Hepatocyte (in vitro differentiated cells): ENCODE data around the gene PRSS27. TPM values are rescaled to one million over a fixed set of nuclear protein-coding genes. Genes with fewer than 3 reads are reported as not detected.
A peak's percentile ranks its signal among the peaks of the same experiment; 100 is the strongest.
"Not testable (repeated sequence)": the region's sequence is repeated elsewhere in the genome, so short reads cannot be mapped to it uniquely, and the experiment has no call there.

Source experiments
- DNase-seq: peaks from one replicate; pipeline ENCODE4 v3.0.0-alpha.2; 2016; ENCODE audit warnings: low spot score
- H2AFZ ChIP-seq: fragments of 200-600 bp; sonication (generic); 2 replicates; pipeline ENCODE4 v1.6.0; 2016; ENCODE audit warnings: antibody characterized with exemption, mild to moderate bottlenecking
- H3K27ac ChIP-seq: fragments of 200-600 bp; sonication (generic); 2 replicates; pipeline ENCODE4 v1.5.1; 2016; ENCODE audit warnings: mild to moderate bottlenecking
- H3K27me3 ChIP-seq: fragments of 200-600 bp; sonication (generic); 2 replicates; pipeline ENCODE4 v1.6.1; 2016
- H3K36me3 ChIP-seq: fragments of 200-600 bp; sonication (generic); replicated peaks from 2 replicates; pipeline ENCODE4 v1.5.1; 2016; ENCODE audit warnings: low read depth; ENCODE audit not compliant: insufficient read depth
- H3K4me1 ChIP-seq: fragments of 200-600 bp; sonication (generic); 2 replicates; pipeline ENCODE4 v1.5.1; 2016; ENCODE audit warnings: mild to moderate bottlenecking, moderate library complexity; ENCODE audit not compliant: insufficient read depth
- H3K4me2 ChIP-seq: fragments of 200-600 bp; sonication (generic); 2 replicates; pipeline ENCODE4 v1.6.0; 2016
- H3K4me3 ChIP-seq: fragments of 200-600 bp; sonication (generic); 2 replicates; pipeline ENCODE4 v1.5.1; 2016; ENCODE audit warnings: mild to moderate bottlenecking
- H3K79me2 ChIP-seq: fragments of 200-600 bp; sonication (generic); 2 replicates; pipeline ENCODE4 v1.6.0; 2017; ENCODE audit warnings: mild to moderate bottlenecking
- H3K9me2 ChIP-seq: fragments of 200-600 bp; sonication (generic); replicated peaks from 2 replicates; pipeline ENCODE4 v1.6.0; 2017; ENCODE audit warnings: mild to moderate bottlenecking; ENCODE audit not compliant: insufficient read depth
- H3K9me3 ChIP-seq: fragments of 200-600 bp; sonication (generic); 2 replicates; pipeline ENCODE4 v1.5.1; 2016; ENCODE audit warnings: low read depth, mild to moderate bottlenecking
- H4K20me1 ChIP-seq: fragments of 200-600 bp; sonication (generic); 2 replicates; pipeline ENCODE4 v1.6.0; 2016; ENCODE audit warnings: mild to moderate bottlenecking; ENCODE audit not compliant: insufficient read depth, poor library complexity, severe bottlenecking
- CTCF ChIP-seq: fragments of 200-600 bp; sonication (generic); IDR thresholded peaks from 2 replicates; pipeline ENCODE4 v1.5.1; 2016; ENCODE audit warnings: antibody characterized with exemption, mild to moderate bottlenecking; ENCODE audit not compliant: poor library complexity
- EZH2 ChIP-seq: fragments of 200-600 bp; sonication (generic); IDR thresholded peaks from 2 replicates; pipeline ENCODE4 v1.6.1; 2016; ENCODE audit warnings: antibody characterized with exemption, mild to moderate bottlenecking, borderline replicate concordance
- EZH2phosphoT487 ChIP-seq: fragments of 200-600 bp; sonication (generic); IDR thresholded peaks from one replicate; pipeline ENCODE4 v1.6.1; 2018; ENCODE audit warnings: antibody characterized with exemption, mild to moderate bottlenecking, low read depth, moderate library complexity; ENCODE audit not compliant: unreplicated experiment, severe bottlenecking
- WGBS: methylation state at CpG from one replicate; pipeline ENCODE4 v1.1.6; 2016; ENCODE audit warnings: low lambda C conversion rate; ENCODE audit errors: missing lambda C conversion rate; 5-methylcytosine and 5-hydroxymethylcytosine counted together
- polyA plus RNA-seq: library from polyadenylated mRNA; unstranded; fragments of >200 nt; fragmentation: Nextera tagmentation; extraction: Ambion mirVana; gene quantifications from 2 replicates; pipeline ENCODE4 v1.2.1, GENCODE V29; 2016
- total RNA-seq: library from RNA; depleted of rRNA; stranded (reverse); fragments of >200 nt; gene quantifications from 2 replicates; pipeline ENCODE4 v1.2.3, GENCODE V29; 2014

Gene PRSS27
- total and polyA plus RNA-seq, 2 experiments from 2014 or later = 1.4 TPM

GRCh38 chr16:2726923-2727322 is 6.9 kb upstream of the PRSS27 start:
- Histone ChIP-seq H3K9me3 (no peaks in the 10 kb centered on the region), H3K36me3 (no peaks in the 10 kb centered on the region), H3K4me3 (no peak overlapping the region), H3K27ac (no peak overlapping the region), H3K27me3 (no peaks in the 10 kb centered on the region), H3K9me2 (no peaks in the 10 kb centered on the region), H2AFZ (no peak overlapping the region), H3K79me2 (no peaks in the 10 kb centered on the region), H3K4me2 (no peak overlapping the region), H4K20me1 (no peaks in the 10 kb centered on the region), H3K4me1 (no peaks in the 10 kb centered on the region)
- no peak for TF ChIP-seq EZH2
- no peak for TF ChIP-seq CTCF
- no peak for TF ChIP-seq EZH2phosphoT487
- DNase-seq = no peak
- WGBS = 90% methylated on average over 5 of the region's 5 CpGs

- Histone ChIP-seq H3K4me1 (no peaks in the 10 kb centered on the region), H3K27me3 (no peaks in the 10 kb centered on the region), H3K4me2 (no peak overlapping the region), H3K79me2 (no peaks in the 10 kb centered on the region), H3K9me3 (no peaks in the 10 kb centered on the region), H3K36me3 (no peaks in the 10 kb centered on the region), H3K9me2 (no peaks in the 10 kb centered on the region), H3K27ac (no peak overlapping the region), H4K20me1 (no peaks in the 10 kb centered on the region), H2AFZ (no peak overlapping the region), H3K4me3 (no peak overlapping the region)
- no peak for DNase-seq
- no peak for TF ChIP-seq EZH2phosphoT487
- no peak for TF ChIP-seq EZH2
- TF ChIP-seq CTCF = no peak
- 86% methylated on average over 16 of the region's 16 CpGs for WGBS
These were observed 4.9 kb upstream of the PRSS27 start for GRCh38 chr16:2724816-2725348.

- no peaks in the 10 kb centered on the region for H3K9me3 ChIP-seq
- no peaks in the 10 kb centered on the region for H3K36me3 ChIP-seq
- no peak overlapping the region for H3K4me3 ChIP-seq
- H3K27me3 ChIP-seq = no peaks in the 10 kb centered on the region
- no peaks in the 10 kb centered on the region for H4K20me1 ChIP-seq
- no peak for TF ChIP-seq EZH2phosphoT487
- 87% methylated on average over 7 of the region's 7 CpGs for WGBS
- H3K79me2 ChIP-seq = no peaks in the 10 kb centered on the region
- no peak for DNase-seq
- H3K4me1 ChIP-seq = no peaks in the 10 kb centered on the region
- no peak overlapping the region for H2AFZ ChIP-seq
- H3K4me2 ChIP-seq = no peak overlapping the region
- no peaks in the 10 kb centered on the region for H3K9me2 ChIP-seq
- H3K27ac ChIP-seq = no peak overlapping the region
These were observed 4.2 kb upstream of the PRSS27 start for GRCh38 chr16:2724088-2724676.

GRCh38 chr16:2721634-2722173 is 1.7 kb upstream of the PRSS27 start:
- H3K27me3 ChIP-seq, H4K20me1 ChIP-seq, H3K9me3 ChIP-seq, H3K9me2 ChIP-seq, H3K4me1 ChIP-seq, H3K4me3 ChIP-seq, H3K79me2 ChIP-seq, DNase-seq, H3K36me3 ChIP-seq: not testable (repeated sequence)
- Histone ChIP-seq H3K4me2 (peak overlapping the region; percentile 96), H2AFZ (peak overlapping the region; percentile 88), H3K27ac (peak overlapping the region; percentile 88)
- 51% methylated on average over 13 of the region's 14 CpGs for WGBS
